Esophagus squamous epithelium (tissue), 5 donors: ENCODE measurements around the gene TULP4. TPM values are rescaled to one million over a fixed set of nuclear protein-coding genes. Genes with fewer than 3 reads are reported as not detected.
"Not testable (repeated sequence)": the region's sequence is repeated elsewhere in the genome, so short reads cannot be mapped to it uniquely, and the experiment has no call there.

ENCODE experiments used
- DNase-seq: peaks from one replicate; lab custom pipeline; 2025; lab: John Stamatoyannopoulos, UW
- H3K27ac ChIP-seq, 4 donors: fragments of 200-600 bp; sonication (generic); one replicate each; pipeline ENCODE4 v1.5.1; 2016 to 2019; ENCODE audit warnings: mild to moderate bottlenecking in 1 of 4
- H3K27me3 ChIP-seq, 4 donors: fragments of 200-600 bp; sonication (generic); 1 replicate in 3 of 4; 2 replicates in 1 of 4; pipeline versions ENCODE4 v1.5.1 to v1.6.0; 2017 to 2021; ENCODE audit warnings: antibody characterized with exemption in 1 of 4
- H3K36me3 ChIP-seq, 3 donors: fragments of 200-600 bp; sonication (generic); one replicate each; pipeline ENCODE4 v1.5.1; 2016 to 2019
- H3K4me1 ChIP-seq, 3 donors: fragments of 200-600 bp; sonication (generic); one replicate each; pipeline ENCODE4 v1.5.1; 2017 to 2019
- H3K4me3 ChIP-seq, 4 donors: fragments of 200-600 bp; sonication (generic); 1 replicate in 3 of 4; 2 replicates in 1 of 4; pipeline ENCODE4 v1.5.1; 2016 to 2019; ENCODE audit warnings: mild to moderate bottlenecking in 2 of 4, moderate library complexity in 1 of 4
- H3K9me3 ChIP-seq, 3 donors: fragments of 200-600 bp; sonication (generic); one replicate each; pipeline ENCODE4 v1.5.1; 2016 to 2019
- POLR2A ChIP-seq, 4 donors: fragments of 450-650 bp; IDR thresholded peaks; one replicate each; pipeline ENCODE4 v1.6.1; 2017; ENCODE audit warnings: antibody characterized with exemption in 4 of 4, mild to moderate bottlenecking in 4 of 4, moderate library complexity in 3 of 4
- WGBS, 2 donors: methylation state at CpG; one replicate each; pipeline ENCODE4 v1.1.5; 2018; 5-methylcytosine and 5-hydroxymethylcytosine counted together
- intact Hi-C: fragments of 100-400 bp; cut with DNase I; formaldehyde crosslinking; loops from one replicate; pipeline ENCODE4 v1.15.0; 2022
- total RNA-seq, 4 donors: library from RNA; depleted of rRNA; stranded (reverse); fragments of >200 nt; gene quantifications; one replicate each; pipeline ENCODE4 v1.1.0, GENCODE V29; 2016
- TF ChIP-seq, protein P1 (sequence below), 6 experiments: fragments of 450-650 bp in 4 of 6; fragments of 200-600 bp in 2 of 6; sonication (generic) in 2 of 6; IDR thresholded peaks; one replicate each; pipeline ENCODE4 v1.5.1; 2016 to 2019; ENCODE audit warnings: antibody characterized with exemption in 6 of 6, mild to moderate bottlenecking in 4 of 6, moderate library complexity in 4 of 6
- donor health status: DM: yes; HTN: yes; CAD: no.

TULP4 gene
- total RNA-seq, 4 donors from 2014 or later = 50.9 to 104 (median 59.2) TPM

- WGBS, 2 donors = 80 to 87% methylated on average over 4 of the region's 4 CpGs
- no peaks in the 10 kb centered on the region for H3K36me3 ChIP-seq
- intact Hi-C loops = no loop called here
- peaks cover 0 to 15% (median 0%) of the 10 kb centered on the region in 3 donors for H3K9me3 ChIP-seq
- DNase-seq = no peak
- H3K27me3 ChIP-seq = no peaks in the 10 kb centered on the region
- H3K4me3 ChIP-seq = no peak overlapping the region
- no peak overlapping the region for H3K27ac ChIP-seq
- H3K4me1 ChIP-seq = no peaks in the 10 kb centered on the region
- TF ChIP-seq, protein P1, sequence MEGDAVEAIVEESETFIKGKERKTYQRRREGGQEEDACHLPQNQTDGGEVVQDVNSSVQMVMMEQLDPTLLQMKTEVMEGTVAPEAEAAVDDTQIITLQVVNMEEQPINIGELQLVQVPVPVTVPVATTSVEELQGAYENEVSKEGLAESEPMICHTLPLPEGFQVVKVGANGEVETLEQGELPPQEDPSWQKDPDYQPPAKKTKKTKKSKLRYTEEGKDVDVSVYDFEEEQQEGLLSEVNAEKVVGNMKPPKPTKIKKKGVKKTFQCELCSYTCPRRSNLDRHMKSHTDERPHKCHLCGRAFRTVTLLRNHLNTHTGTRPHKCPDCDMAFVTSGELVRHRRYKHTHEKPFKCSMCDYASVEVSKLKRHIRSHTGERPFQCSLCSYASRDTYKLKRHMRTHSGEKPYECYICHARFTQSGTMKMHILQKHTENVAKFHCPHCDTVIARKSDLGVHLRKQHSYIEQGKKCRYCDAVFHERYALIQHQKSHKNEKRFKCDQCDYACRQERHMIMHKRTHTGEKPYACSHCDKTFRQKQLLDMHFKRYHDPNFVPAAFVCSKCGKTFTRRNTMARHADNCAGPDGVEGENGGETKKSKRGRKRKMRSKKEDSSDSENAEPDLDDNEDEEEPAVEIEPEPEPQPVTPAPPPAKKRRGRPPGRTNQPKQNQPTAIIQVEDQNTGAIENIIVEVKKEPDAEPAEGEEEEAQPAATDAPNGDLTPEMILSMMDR (IDR thresholded peaks at IDR 0.05) = no peak
- no peak for TF ChIP-seq POLR2A (IDR thresholded peaks at IDR 0.05)
Measured at GRCh38 chr6:158344534-158344933, 32.3 kb downstream of the TULP4 start.

DNA sequence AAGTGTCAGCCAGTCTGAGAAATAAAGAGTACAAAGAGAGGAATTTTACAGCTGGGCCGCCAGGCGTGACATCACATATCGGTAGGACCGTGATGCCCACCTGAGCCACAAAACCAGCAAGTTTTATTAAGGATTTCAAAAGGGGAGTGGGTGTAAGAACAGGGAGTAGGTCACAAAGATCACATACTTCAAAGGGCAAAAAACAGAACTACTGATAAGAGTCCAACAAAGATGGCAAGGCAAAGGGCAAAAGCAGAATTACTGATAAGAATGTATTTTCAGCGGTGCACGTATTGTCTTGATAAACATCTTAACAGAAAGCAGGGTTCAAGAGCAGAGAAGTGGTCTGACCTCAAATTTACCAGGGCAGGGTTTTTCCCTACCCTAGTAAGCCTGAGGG, 33.2 kb downstream of the TULP4 start:
- H3K36me3 ChIP-seq, DNase-seq, H3K4me1 ChIP-seq, intact Hi-C loops, H3K27ac ChIP-seq, H3K27me3 ChIP-seq, H3K4me3 ChIP-seq: not testable (repeated sequence)
- 91 to 95% methylated on average over 5 to 6 of the region's 6 CpGs for WGBS, 2 donors
- H3K9me3 ChIP-seq = peaks cover 0 to 15% (median 0%) of the 10 kb centered on the region in 3 donors

DNA sequence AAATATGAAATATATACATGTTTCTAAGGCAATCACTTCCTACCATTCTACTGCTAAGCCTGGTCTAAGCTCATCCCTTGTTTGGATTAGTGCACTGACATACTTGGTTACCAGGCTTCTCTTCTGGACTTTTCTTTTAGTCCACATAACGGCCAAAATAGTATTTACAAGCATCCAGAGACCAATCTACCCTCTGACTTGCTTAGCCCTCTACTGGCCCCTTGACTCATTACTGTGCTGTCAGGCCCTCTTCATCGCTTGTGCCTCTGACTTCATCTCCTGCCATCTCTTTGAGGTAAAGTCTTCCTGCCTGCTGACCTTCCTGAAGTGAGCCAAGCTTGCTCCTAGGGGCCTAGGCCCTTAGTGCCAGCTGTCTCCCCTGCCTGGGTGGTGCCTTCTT, 35.1 kb downstream of the TULP4 start:
- WGBS, 2 donors = 92 to 93% methylated on average over 2 of the region's 2 CpGs
- H3K27me3 ChIP-seq = no peaks in the 10 kb centered on the region
- H3K27ac ChIP-seq = no peak overlapping the region
- intact Hi-C loops = no loop called here
- no peaks in the 10 kb centered on the region for H3K4me1 ChIP-seq
- TF ChIP-seq, protein P1 (IDR thresholded peaks at IDR 0.05) = no peak
- TF ChIP-seq POLR2A (IDR thresholded peaks at IDR 0.05) = no peak
- no peak for DNase-seq
- H3K9me3 ChIP-seq = peaks cover 0 to 15% (median 0%) of the 10 kb centered on the region in 3 donors
- no peaks in the 10 kb centered on the region for H3K36me3 ChIP-seq
- H3K4me3 ChIP-seq = no peak overlapping the region

DNA sequence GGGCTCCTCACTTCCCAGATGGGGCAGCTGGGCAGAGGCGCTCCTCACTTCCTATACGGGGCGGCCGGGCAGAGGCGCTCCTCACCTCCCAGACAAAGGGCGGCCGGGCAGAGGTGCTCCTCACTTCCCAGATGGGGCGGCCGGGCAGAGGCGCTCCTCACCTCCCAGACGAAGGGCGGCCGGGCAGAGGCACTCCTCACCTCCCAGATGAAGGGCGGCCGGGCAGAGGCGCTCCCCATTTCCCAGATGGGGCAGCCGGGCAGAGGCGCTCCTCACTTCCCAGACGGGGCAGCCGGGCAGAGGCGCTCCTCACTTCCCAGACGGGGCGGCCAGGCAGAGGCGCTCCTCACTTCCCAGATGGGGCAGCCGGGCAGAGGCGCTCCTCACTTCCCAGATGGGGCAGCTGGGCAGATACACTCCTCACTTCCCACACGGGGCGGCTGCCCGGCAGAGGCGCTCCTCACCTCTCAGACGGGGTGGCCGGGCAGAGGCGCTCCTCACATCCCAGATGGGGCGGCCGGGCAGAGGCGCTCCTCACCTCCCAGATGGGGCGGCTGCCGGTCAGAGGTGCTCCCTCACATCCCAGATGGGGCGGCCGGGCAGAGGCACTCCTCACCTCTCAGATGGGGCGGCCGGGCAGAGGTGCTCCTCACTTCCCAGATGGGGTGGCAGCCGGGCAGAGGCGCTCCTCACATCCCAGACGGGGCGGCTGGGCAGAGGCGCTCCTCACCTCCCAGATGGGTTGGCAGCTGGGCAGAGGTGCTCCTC, 36.7 kb downstream of the TULP4 start:
- H3K4me3 ChIP-seq, H3K4me1 ChIP-seq, H3K27ac ChIP-seq, H3K36me3 ChIP-seq, H3K27me3 ChIP-seq, intact Hi-C loops, DNase-seq: not testable (repeated sequence)
- peaks cover 0 to 15% (median 0%) of the 10 kb centered on the region in 3 donors for H3K9me3 ChIP-seq
- WGBS, 2 donors = no CpG with 5 or more reads among the region's 47 CpGs

DNA sequence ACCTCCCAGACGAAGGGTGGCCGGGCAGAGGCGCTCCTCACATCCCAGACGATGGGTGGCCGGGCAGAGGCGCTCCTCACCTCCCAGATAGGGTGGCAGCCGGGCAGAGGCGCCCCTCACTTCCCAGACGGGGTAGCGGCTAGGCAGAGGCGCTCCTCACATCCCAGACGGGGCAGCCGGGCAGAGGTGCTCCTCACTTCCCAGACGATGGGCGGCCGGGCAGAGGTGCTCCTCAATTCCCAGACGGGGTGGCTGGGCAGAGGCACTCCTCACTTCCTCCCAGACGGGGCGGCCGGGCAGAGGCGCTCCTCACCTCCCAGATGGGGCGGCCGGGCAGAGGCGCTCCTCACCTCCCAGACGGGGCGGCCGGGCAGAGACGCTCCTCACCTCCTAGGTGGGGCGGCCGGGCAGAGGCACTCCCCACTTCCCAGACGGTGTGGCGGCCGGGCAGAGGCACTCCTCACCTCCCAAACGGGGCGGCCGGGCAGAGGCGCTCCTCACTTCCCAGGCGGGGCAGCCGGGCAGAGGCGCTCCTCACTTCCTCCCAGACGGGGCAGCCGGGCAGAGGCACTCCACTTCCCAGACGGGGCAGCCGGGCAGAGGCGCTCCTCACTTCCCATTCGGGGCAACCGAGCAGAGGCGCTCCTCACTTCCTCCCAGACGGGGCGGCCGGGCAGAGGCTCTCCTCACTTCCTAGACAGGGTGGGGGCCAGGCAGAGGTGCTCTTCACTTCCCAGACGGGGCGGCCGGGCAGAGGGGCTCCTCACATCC, 37.4 kb downstream of the TULP4 start:
- WGBS, 2 donors = no CpG with 5 or more reads among the region's 54 CpGs
- H3K4me1 ChIP-seq, H3K27ac ChIP-seq, H3K36me3 ChIP-seq, H3K4me3 ChIP-seq, DNase-seq, intact Hi-C loops, H3K27me3 ChIP-seq: not testable (repeated sequence)
- peaks cover 0 to 15% (median 0%) of the 10 kb centered on the region in 3 donors for H3K9me3 ChIP-seq

- H3K36me3 ChIP-seq, H3K4me3 ChIP-seq, H3K9me3 ChIP-seq, DNase-seq, H3K27me3 ChIP-seq, H3K27ac ChIP-seq, intact Hi-C loops, H3K4me1 ChIP-seq: not testable (repeated sequence)
- WGBS, 2 donors = 89 to 100% methylated on average over 7 of the region's 7 CpGs
Measured at GRCh38 chr6:158350731-158351130, 38.5 kb downstream of the TULP4 start.
